ENCODE measurements around the gene CPS1.

Gene CPS1

GRCh38 chr2:210642333-210642732 is 85.9 kb downstream of the CPS1 start:
- TF ChIP-seq USF1 (IDR thresholded peaks at IDR 0.05) (no peak), TEAD4 (IDR thresholded peaks at IDR 0.05) (no peak), REST (IDR thresholded peaks at IDR 0.05; ENCODE audit: low read depth) (no peak)

- TF ChIP-seq ZBTB7A (IDR thresholded peaks at IDR 0.05; ENCODE audit: low read depth) (no peak), CREB1 (IDR thresholded peaks at IDR 0.05; ENCODE audit: low read depth) (no peak), EP300 (IDR thresholded peaks at IDR 0.05; ENCODE audit: borderline replicate concordance) (no peak), REST (IDR thresholded peaks at IDR 0.05; ENCODE audit: low read depth) (no peak), CEBPB (IDR thresholded peaks at IDR 0.05) (no peak), MAX (IDR thresholded peaks at IDR 0.05) (no peak), TCF12 (IDR thresholded peaks at IDR 0.05; ENCODE audit: low read depth) (no peak), USF1 (IDR thresholded peaks at IDR 0.05) (no peak), RAD21 (IDR thresholded peaks at IDR 0.05; ENCODE audit: low read depth) (no peak), FOXM1 (IDR thresholded peaks at IDR 0.05; ENCODE audit: borderline replicate concordance, low read depth) (no peak), TEAD4 (IDR thresholded peaks at IDR 0.05) (no peak), EGR1 (IDR thresholded peaks at IDR 0.05) (no peak), YY1 (IDR thresholded peaks at IDR 0.05; ENCODE audit: low read depth) (no peak), NFIC (IDR thresholded peaks at IDR 0.05) (no peak), TAF1 (IDR thresholded peaks at IDR 0.05; ENCODE audit: low read depth) (no peak)
Measured at GRCh38 chr2:210647151-210647550, 90.8 kb downstream of the CPS1 start.

GRCh38 chr2:210654091-210654490 is 97.7 kb downstream of the CPS1 start:
- TF ChIP-seq EGR1 (IDR thresholded peaks at IDR 0.05) (no peak), CREB1 (IDR thresholded peaks at IDR 0.05; ENCODE audit: low read depth) (no peak), ZBTB7A (IDR thresholded peaks at IDR 0.05; ENCODE audit: low read depth) (no peak), MAX (IDR thresholded peaks at IDR 0.05) (no peak), TCF12 (IDR thresholded peaks at IDR 0.05; ENCODE audit: low read depth) (no peak), TAF1 (IDR thresholded peaks at IDR 0.05; ENCODE audit: low read depth) (no peak), REST (IDR thresholded peaks at IDR 0.05; ENCODE audit: low read depth) (no peak), RAD21 (IDR thresholded peaks at IDR 0.05; ENCODE audit: low read depth) (no peak), YY1 (IDR thresholded peaks at IDR 0.05; ENCODE audit: low read depth) (no peak), FOXM1 (IDR thresholded peaks at IDR 0.05; ENCODE audit: borderline replicate concordance, low read depth) (no peak), USF1 (IDR thresholded peaks at IDR 0.05) (no peak), CEBPB (IDR thresholded peaks at IDR 0.05) (no peak), EP300 (IDR thresholded peaks at IDR 0.05; ENCODE audit: borderline replicate concordance) (no peak)

GRCh38 chr2:210655229-210655975 is 99.0 kb downstream of the CPS1 start:
- TF ChIP-seq CEBPB (IDR thresholded peaks at IDR 0.05) (no peak), CREB1 (IDR thresholded peaks at IDR 0.05; ENCODE audit: low read depth) (no peak), RAD21 (IDR thresholded peaks at IDR 0.05; ENCODE audit: low read depth) (no peak), TAF1 (IDR thresholded peaks at IDR 0.05; ENCODE audit: low read depth) (no peak), REST (IDR thresholded peaks at IDR 0.05; ENCODE audit: low read depth) (no peak), YY1 (IDR thresholded peaks at IDR 0.05; ENCODE audit: low read depth) (no peak), EP300 (IDR thresholded peaks at IDR 0.05; ENCODE audit: borderline replicate concordance) (no peak), NFIC (IDR thresholded peaks at IDR 0.05) (no peak), TCF12 (IDR thresholded peaks at IDR 0.05; ENCODE audit: low read depth) (no peak), MAX (IDR thresholded peaks at IDR 0.05) (no peak)
